Measurements from ENCODE around the gene DSE.

Gene DSE

DNA sequence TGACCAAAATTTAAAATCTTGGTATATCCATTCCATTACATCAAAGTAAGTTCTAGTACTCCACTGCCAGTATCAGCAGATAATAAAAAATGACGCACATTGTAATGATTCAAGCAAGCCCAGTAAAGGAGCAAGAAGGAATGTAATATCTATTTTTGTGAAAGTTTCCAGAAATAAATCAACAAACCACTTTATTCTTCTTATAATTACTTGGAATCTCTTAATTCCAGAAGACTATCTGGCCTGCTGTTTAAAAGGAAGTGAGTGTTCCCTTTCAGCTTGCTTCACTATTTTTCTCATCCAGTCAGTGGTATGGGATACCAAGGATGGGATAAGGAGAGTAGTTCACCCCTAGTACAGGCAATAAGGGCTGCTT lies 42.2 kb upstream of the DSE start:
- TF ChIP-seq FOXP2 (optimal IDR thresholded peaks at IDR 0.05; ENCODE audit: borderline replicate concordance, extremely low read depth, extremely low read length, insufficient read depth) (no peak), SIN3A (IDR thresholded peaks at IDR 0.05; ENCODE audit: borderline replicate concordance, insufficient read depth, low read length) (no peak), TAF1 (IDR thresholded peaks at IDR 0.05; ENCODE audit: borderline replicate concordance, insufficient read depth, low read length) (no peak), POLR2AphosphoS5 (IDR thresholded peaks at IDR 0.05; ENCODE audit: low read depth, low read length) (no peak)
- TF ChIP-seq, protein P1, sequence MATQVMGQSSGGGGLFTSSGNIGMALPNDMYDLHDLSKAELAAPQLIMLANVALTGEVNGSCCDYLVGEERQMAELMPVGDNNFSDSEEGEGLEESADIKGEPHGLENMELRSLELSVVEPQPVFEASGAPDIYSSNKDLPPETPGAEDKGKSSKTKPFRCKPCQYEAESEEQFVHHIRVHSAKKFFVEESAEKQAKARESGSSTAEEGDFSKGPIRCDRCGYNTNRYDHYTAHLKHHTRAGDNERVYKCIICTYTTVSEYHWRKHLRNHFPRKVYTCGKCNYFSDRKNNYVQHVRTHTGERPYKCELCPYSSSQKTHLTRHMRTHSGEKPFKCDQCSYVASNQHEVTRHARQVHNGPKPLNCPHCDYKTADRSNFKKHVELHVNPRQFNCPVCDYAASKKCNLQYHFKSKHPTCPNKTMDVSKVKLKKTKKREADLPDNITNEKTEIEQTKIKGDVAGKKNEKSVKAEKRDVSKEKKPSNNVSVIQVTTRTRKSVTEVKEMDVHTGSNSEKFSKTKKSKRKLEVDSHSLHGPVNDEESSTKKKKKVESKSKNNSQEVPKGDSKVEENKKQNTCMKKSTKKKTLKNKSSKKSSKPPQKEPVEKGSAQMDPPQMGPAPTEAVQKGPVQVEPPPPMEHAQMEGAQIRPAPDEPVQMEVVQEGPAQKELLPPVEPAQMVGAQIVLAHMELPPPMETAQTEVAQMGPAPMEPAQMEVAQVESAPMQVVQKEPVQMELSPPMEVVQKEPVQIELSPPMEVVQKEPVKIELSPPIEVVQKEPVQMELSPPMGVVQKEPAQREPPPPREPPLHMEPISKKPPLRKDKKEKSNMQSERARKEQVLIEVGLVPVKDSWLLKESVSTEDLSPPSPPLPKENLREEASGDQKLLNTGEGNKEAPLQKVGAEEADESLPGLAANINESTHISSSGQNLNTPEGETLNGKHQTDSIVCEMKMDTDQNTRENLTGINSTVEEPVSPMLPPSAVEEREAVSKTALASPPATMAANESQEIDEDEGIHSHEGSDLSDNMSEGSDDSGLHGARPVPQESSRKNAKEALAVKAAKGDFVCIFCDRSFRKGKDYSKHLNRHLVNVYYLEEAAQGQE (IDR thresholded peaks at IDR 0.05; ENCODE audit: insufficient read depth in 1 of 2, low read depth in 2 of 2, low read length in 2 of 2) = no peak

DNA sequence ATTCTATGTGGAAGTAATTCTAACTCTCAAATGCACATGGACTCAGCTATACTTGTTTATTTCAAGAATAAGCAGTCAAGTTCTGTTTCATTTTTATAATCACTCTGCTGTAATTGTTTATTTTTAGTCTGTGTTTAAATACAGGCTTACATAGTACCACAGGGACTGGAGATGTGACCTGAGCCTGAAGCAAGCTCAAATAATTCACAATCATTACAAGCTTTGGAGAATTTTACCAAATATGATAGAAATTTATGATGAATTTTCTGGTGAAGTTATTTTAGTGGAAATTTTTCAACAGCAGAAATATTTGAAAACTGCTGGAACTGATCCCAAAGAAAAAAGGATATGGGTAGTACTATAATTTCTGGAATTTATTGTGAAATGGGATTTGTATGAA lies 41.6 kb upstream of the DSE start:
- no peak for TF ChIP-seq FOXP2 (optimal IDR thresholded peaks at IDR 0.05; ENCODE audit: borderline replicate concordance, extremely low read depth, extremely low read length, insufficient read depth)
- TF ChIP-seq POLR2AphosphoS5 (IDR thresholded peaks at IDR 0.05; ENCODE audit: low read depth, low read length) = no peak
- TF ChIP-seq SIN3A (IDR thresholded peaks at IDR 0.05; ENCODE audit: borderline replicate concordance, insufficient read depth, low read length) = no peak
- no peak for TF ChIP-seq TAF1 (IDR thresholded peaks at IDR 0.05; ENCODE audit: borderline replicate concordance, insufficient read depth, low read length)
- TF ChIP-seq, protein P1 (IDR thresholded peaks at IDR 0.05; ENCODE audit: insufficient read depth in 1 of 2, low read depth in 2 of 2, low read length in 2 of 2) = no peak

DNA sequence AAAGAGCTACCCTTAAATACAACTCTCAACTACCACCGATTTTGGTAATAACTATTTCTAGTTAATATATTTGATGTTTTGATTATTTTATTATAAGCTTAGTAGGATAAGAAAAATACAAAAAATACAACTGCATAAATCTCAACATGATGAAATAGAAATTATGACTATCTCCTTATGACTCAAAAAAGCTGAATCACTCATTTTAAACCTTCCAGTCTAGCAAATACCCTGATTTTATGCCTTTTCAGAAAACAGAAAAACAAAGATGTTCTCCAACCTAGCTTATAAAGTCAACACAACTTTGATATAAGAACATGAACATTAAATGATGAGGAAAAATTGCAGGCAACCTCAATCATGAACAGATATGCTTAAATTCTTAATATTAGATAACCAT lies 40.2 kb upstream of the DSE start:
- TF ChIP-seq SIN3A (IDR thresholded peaks at IDR 0.05; ENCODE audit: borderline replicate concordance, insufficient read depth, low read length) = no peak
- TF ChIP-seq, protein P1 (IDR thresholded peaks at IDR 0.05; ENCODE audit: insufficient read depth in 1 of 2, low read depth in 2 of 2, low read length in 2 of 2) = no peak
- TF ChIP-seq FOXP2 (optimal IDR thresholded peaks at IDR 0.05; ENCODE audit: borderline replicate concordance, extremely low read depth, extremely low read length, insufficient read depth) = no peak
- TF ChIP-seq POLR2AphosphoS5 (IDR thresholded peaks at IDR 0.05; ENCODE audit: low read depth, low read length) = no peak
- TF ChIP-seq TAF1 (IDR thresholded peaks at IDR 0.05; ENCODE audit: borderline replicate concordance, insufficient read depth, low read length) = no peak

DNA sequence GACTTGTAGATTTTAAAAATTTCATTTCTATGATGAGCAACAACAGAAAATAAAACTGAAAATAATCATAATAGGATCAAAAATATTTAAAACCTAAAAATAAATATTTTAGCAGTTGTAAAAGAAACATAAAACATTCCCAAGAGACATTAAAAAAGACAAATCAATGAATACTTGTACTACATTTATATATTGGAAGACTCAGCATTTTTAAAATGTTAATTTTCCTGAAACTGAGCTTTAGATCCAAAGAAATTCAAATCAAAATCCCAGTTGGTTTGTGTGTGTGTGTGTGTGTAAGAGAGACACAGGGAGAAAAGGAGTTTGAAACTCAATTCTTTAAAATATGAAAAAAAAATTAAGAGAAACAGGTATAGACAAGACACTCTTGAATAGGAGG lies 38.7 kb upstream of the DSE start:
- TF ChIP-seq FOXP2 (optimal IDR thresholded peaks at IDR 0.05; ENCODE audit: borderline replicate concordance, extremely low read depth, extremely low read length, insufficient read depth) = no peak

DNA sequence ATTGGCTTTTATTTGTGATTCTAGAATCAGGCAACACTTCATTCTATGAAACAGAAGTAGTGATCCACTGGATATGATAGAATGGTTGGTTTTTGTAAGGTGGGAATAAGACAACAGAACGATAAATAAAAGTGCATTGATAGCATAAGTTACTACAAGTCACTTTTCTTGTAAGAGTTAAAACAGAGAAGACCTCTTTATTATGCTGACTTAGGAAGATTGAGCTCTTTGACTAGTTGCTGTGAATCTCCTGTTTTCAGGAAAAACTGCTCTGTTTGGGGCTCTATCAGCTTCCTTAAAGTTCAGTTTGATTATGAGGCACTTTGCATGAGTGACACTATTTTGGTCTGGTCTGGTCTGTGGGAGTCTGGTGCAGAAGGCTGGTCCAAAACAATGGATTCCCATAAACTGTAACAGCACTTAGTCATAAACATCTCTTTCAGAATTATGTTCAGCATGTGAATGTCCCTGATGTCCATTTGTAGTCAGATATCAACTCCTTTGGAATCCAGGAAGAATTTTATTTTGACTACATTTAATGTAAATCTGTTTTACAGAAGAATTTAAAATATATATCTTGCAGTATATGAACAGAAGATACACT lies 35.0 kb upstream of the DSE start:
- TF ChIP-seq FOXP2 (optimal IDR thresholded peaks at IDR 0.05; ENCODE audit: borderline replicate concordance, extremely low read depth, extremely low read length, insufficient read depth) = no peak
- no peak for TF ChIP-seq TAF1 (IDR thresholded peaks at IDR 0.05; ENCODE audit: borderline replicate concordance, insufficient read depth, low read length)

DNA sequence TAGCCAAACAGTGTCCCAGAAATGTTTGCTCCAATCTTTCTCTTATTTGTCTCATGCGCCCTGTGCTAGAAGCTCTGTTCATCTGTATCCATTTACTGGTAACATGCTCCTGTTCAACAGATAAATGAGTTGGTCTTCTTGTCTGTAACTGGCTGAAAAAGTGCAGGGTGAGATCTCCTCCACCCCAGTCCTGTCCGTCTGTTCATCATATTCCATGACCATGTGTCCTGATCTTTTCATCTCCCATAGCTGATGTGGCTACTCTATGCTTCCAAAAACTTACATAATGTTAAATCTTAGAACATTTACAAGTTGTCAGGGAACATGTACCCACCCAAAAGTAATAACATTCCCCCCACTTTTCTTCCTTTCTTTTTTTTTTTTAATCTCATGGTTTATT lies 31.8 kb upstream of the DSE start:
- TF ChIP-seq SIN3A (IDR thresholded peaks at IDR 0.05; ENCODE audit: borderline replicate concordance, insufficient read depth, low read length) (no peak), FOXP2 (optimal IDR thresholded peaks at IDR 0.05; ENCODE audit: borderline replicate concordance, extremely low read depth, extremely low read length, insufficient read depth) (no peak), TAF1 (IDR thresholded peaks at IDR 0.05; ENCODE audit: borderline replicate concordance, insufficient read depth, low read length) (no peak), POLR2AphosphoS5 (IDR thresholded peaks at IDR 0.05; ENCODE audit: low read depth, low read length) (no peak)
- TF ChIP-seq, protein P1 (IDR thresholded peaks at IDR 0.05; ENCODE audit: insufficient read depth in 1 of 2, low read depth in 2 of 2, low read length in 2 of 2) = no peak
